HCT116 (cell line): ENCODE data around the gene CSNK1G2. TPM values are rescaled to one million over a fixed set of nuclear protein-coding genes. Genes with fewer than 3 reads are reported as not detected.

Experiments
- ATAC-seq: fragments of 200-7000 bp; cut with Tn5 transposase; 2 replicates; pipeline ENCODE4 v1.9.1; 2020; ENCODE audit warnings: mild to moderate bottlenecking, moderate library complexity
- BruUV-seq: library from RNA; stranded (reverse); fragments of 400-500 nt; replicated peaks from 2 replicates; lab custom pipeline; 2021; lab: Mats Ljungman, UMichigan
- CTCF ChIA-PET: fragments of 300-600 bp; sonication (Branson Sonifier 250); formaldehyde crosslinking; loops from one replicate; lab custom pipeline; 2021; ENCODE audit warnings: antibody characterized with exemption; lab: Charles Lee
- POLR2A ChIA-PET: fragments of 300-600, 350-600 bp; sonication (Branson Sonifier 250); formaldehyde crosslinking; loops from one replicate; lab custom pipeline; 2021; ENCODE audit warnings: antibody characterized with exemption; lab: Charles Lee
- RAD21 ChIA-PET, 2 experiments: fragments of 300-600 bp; sonication (Branson Sonifier 250); formaldehyde crosslinking; loops; one replicate each; lab custom pipeline; 2023; ENCODE audit warnings: low total read pairs in 2 of 2; ENCODE audit not compliant: uncharacterized antibody in 2 of 2, unreplicated experiment in 2 of 2, low non-redundant PET in 1 of 2; lab: Charles Lee
- DNase-seq: peaks from one replicate; pipeline ENCODE4 v3.0.0-alpha.2; 2010; ENCODE audit warnings: low read depth, low spot score
- H2AFZ ChIP-seq: fragments of 200-600 bp; shearing (Covaris generic), sonication (generic); 2 replicates; pipeline ENCODE4 v1.6.1; 2017; ENCODE audit warnings: low read depth, mixed run types, mixed read lengths, antibody characterized with exemption, low read length; ENCODE audit not compliant: poor library complexity, severe bottlenecking
- H3K27ac ChIP-seq: 2 replicates; pipeline ENCODE4 v1.5.1; 2012; ENCODE audit warnings: low read depth, low read length
- H3K27me3 ChIP-seq: fragments of 200-600 bp; sonication (generic); 2 replicates; pipeline ENCODE4 v1.6.1; 2016; ENCODE audit warnings: mixed run types, low read length, mixed read lengths; ENCODE audit not compliant: insufficient read depth
- H3K36me3 ChIP-seq, 2 experiments: fragments of 200-500 bp in 1 of 2; fragments of 200-600 bp in 1 of 2; sonication (Bioruptor generic) in 1 of 2; sonication (generic) in 1 of 2; 2 replicates each; pipeline versions ENCODE4 v1.5.1 to v1.6.1; 2014 to 2016; ENCODE audit warnings: low read length in 2 of 2, inconsistent platforms in 1 of 2, mixed read lengths in 1 of 2, mixed run types in 1 of 2; ENCODE audit not compliant: insufficient read depth in 2 of 2, control insufficient read depth in 1 of 2
- H3K4me1 ChIP-seq, 2 experiments: fragments of 200-600 bp in 1 of 2; sonication (generic) in 1 of 2; 2 replicates each; pipeline versions ENCODE4 v1.5.1 to v1.6.1; 2012 to 2017; ENCODE audit warnings: low read length in 2 of 2, inconsistent platforms in 1 of 2, mild to moderate bottlenecking in 1 of 2, mixed read lengths in 1 of 2, mixed run types in 1 of 2, moderate library complexity in 1 of 2; ENCODE audit not compliant: insufficient read depth in 2 of 2, control insufficient read depth in 1 of 2
- H3K4me2 ChIP-seq: fragments of 200-600 bp; sonication (generic); 2 replicates; pipeline ENCODE4 v1.6.1; 2017; ENCODE audit warnings: mixed run types, low read length, mixed read lengths
- H3K4me3 ChIP-seq, 2 experiments: fragments of 200-600 bp in 1 of 2; sonication (generic) in 1 of 2; replicated peaks in 1 of 2; 2 replicates each; pipeline ENCODE4 v1.5.1; 2011 to 2016; ENCODE audit warnings: low read length in 2 of 2, control low read depth in 1 of 2, low read depth in 1 of 2, mild to moderate bottlenecking in 1 of 2, mixed read lengths in 1 of 2, mixed run types in 1 of 2
- H3K79me2 ChIP-seq: fragments of 200-600 bp; sonication (generic); 2 replicates; pipeline ENCODE4 v1.6.1; 2017; ENCODE audit warnings: mild to moderate bottlenecking, mixed run types, low read length, moderate library complexity, mixed read lengths; ENCODE audit not compliant: insufficient read depth
- H3K9ac ChIP-seq: fragments of 200-600 bp; sonication (generic); 2 replicates; pipeline ENCODE4 v1.6.1; 2016; ENCODE audit warnings: low read length, mixed read lengths
- H3K9me2 ChIP-seq: fragments of 200-600 bp; sonication (generic), shearing (Covaris generic); 2 replicates; pipeline ENCODE4 v1.6.1; 2017; ENCODE audit warnings: mixed run types, mild to moderate bottlenecking, moderate library complexity; ENCODE audit not compliant: insufficient read depth
- H3K9me3 ChIP-seq, 2 experiments: fragments of 200-500 bp in 1 of 2; fragments of 200-600 bp in 1 of 2; sonication (Bioruptor generic) in 1 of 2; sonication (generic) in 1 of 2; 2 replicates each; pipeline ENCODE4 v1.6.1; 2014 to 2017; ENCODE audit warnings: low read length in 2 of 2, mixed read lengths in 2 of 2, inconsistent platforms in 1 of 2, low read depth in 1 of 2, mild to moderate bottlenecking in 1 of 2, mixed run types in 1 of 2, moderate library complexity in 1 of 2; ENCODE audit not compliant: control insufficient read depth in 1 of 2, insufficient read depth in 1 of 2
- H4K20me1 ChIP-seq: fragments of 200-600 bp; sonication (generic), shearing (Covaris generic); 2 replicates; pipeline ENCODE4 v1.6.1; 2017; ENCODE audit warnings: mixed run types, mild to moderate bottlenecking, moderate library complexity; ENCODE audit not compliant: insufficient read depth
- ATF3 ChIP-seq: IDR thresholded peaks from 2 replicates; pipeline ENCODE4 v1.6.1; 2012
- CBX3 ChIP-seq: IDR thresholded peaks from 2 replicates; pipeline ENCODE4 v1.6.1; 2012; ENCODE audit warnings: low read depth
- CEBPB ChIP-seq: IDR thresholded peaks from 2 replicates; pipeline ENCODE4 v1.6.1; 2012; ENCODE audit warnings: low read depth
- ELF1 ChIP-seq: IDR thresholded peaks from 2 replicates; pipeline ENCODE4 v1.6.1; 2012; ENCODE audit warnings: low read depth, borderline replicate concordance
- EZH2 ChIP-seq: fragments of 200-600 bp; sonication (generic); IDR thresholded peaks from 2 replicates; pipeline ENCODE4 v1.6.1; 2017; ENCODE audit warnings: antibody characterized with exemption, mixed run types
- FOSL1 ChIP-seq: IDR thresholded peaks from 2 replicates; pipeline ENCODE4 v1.6.1; 2012; ENCODE audit warnings: low read depth
- SP1 ChIP-seq: IDR thresholded peaks from 2 replicates; pipeline ENCODE4 v1.6.1; 2012; ENCODE audit warnings: low read depth
- TCF7L2 ChIP-seq: IDR thresholded peaks from 2 replicates; pipeline ENCODE4 v1.7.0; 2011; ENCODE audit warnings: borderline replicate concordance, inconsistent platforms; ENCODE audit not compliant: insufficient read depth, insufficient read length; ENCODE audit errors: extremely low read depth
- ZFX ChIP-seq: fragments of 450-650 bp; IDR thresholded peaks from 2 replicates; pipeline ENCODE4 v1.6.1; 2017
- ZNF274 ChIP-seq: fragments of 200-500 bp; sonication (Bioruptor generic); IDR thresholded peaks from 2 replicates; pipeline ENCODE4 v1.6.1; 2014; ENCODE audit warnings: mild to moderate bottlenecking, low read depth, low read length, inconsistent platforms
- intact Hi-C: fragments of 100-400 bp; cut with micrococcal nuclease; formaldehyde crosslinking; loops from 2 replicates; pipeline ENCODE4 v1.10.0; 2022
- total RNA-seq: library from RNA; stranded (reverse); gene quantifications from one replicate; pipeline ENCODE4 v1.2.1, GENCODE V29; 2021; ENCODE audit not compliant: unreplicated experiment
- TF ChIP-seq, protein P1 (sequence below), 3 experiments: fragments of 200-600 bp in 1 of 3; sonication (generic) in 1 of 3; IDR thresholded peaks in 2 of 3; conservative IDR thresholded peaks in 1 of 3; 2 replicates each; pipeline ENCODE4 v1.5.1; 2012 to 2017; ENCODE audit warnings: low read depth in 2 of 3, low read length in 2 of 3, antibody characterized with exemption in 1 of 3, borderline replicate concordance in 1 of 3, control low read depth in 1 of 3, mild to moderate bottlenecking in 1 of 3, mixed read lengths in 1 of 3, mixed run types in 1 of 3, moderate library complexity in 1 of 3; ENCODE audit not compliant: insufficient read depth in 1 of 3

The CSNK1G2 gene
- total RNA-seq, 1 experiment from 2014 or later, result 97.9 TPM

GRCh38 chr19:1967087-1967608, 26.2 kb downstream of the CSNK1G2 start:
- Histone ChIP-seq H3K4me2 (no peak overlapping the region), H4K20me1 (no peaks in the 10 kb centered on the region), H3K36me3 (peaks cover 0 to 3% of the 10 kb centered on the region in 2 experiments; a peak in 3 of 4 replicates), H3K4me3 (no peak overlapping the region), H3K4me1 (no peaks in the 10 kb centered on the region), H3K9me2 (no peaks in the 10 kb centered on the region), H3K9me3 (no peaks in the 10 kb centered on the region), H2AFZ (no peak overlapping the region), H3K9ac (no peak overlapping the region), H3K79me2 (peaks cover 62% of the 10 kb centered on the region), H3K27ac (no peak overlapping the region), H3K27me3 (no peaks in the 10 kb centered on the region)
- ChIA-PET CTCF (no interaction called here), POLR2A (no interaction called here), RAD21 (no interaction called here)
- no TSS peak for BruUV-seq
- no peak for DNase-seq
- ATAC-seq, result no peak
- intact Hi-C loops, result no loop called here
- TF ChIP-seq, protein P1, sequence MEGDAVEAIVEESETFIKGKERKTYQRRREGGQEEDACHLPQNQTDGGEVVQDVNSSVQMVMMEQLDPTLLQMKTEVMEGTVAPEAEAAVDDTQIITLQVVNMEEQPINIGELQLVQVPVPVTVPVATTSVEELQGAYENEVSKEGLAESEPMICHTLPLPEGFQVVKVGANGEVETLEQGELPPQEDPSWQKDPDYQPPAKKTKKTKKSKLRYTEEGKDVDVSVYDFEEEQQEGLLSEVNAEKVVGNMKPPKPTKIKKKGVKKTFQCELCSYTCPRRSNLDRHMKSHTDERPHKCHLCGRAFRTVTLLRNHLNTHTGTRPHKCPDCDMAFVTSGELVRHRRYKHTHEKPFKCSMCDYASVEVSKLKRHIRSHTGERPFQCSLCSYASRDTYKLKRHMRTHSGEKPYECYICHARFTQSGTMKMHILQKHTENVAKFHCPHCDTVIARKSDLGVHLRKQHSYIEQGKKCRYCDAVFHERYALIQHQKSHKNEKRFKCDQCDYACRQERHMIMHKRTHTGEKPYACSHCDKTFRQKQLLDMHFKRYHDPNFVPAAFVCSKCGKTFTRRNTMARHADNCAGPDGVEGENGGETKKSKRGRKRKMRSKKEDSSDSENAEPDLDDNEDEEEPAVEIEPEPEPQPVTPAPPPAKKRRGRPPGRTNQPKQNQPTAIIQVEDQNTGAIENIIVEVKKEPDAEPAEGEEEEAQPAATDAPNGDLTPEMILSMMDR (IDR thresholded peaks at IDR 0.05 in 2 of 3, conservative IDR thresholded peaks at IDR 0.05 in 1 of 3; ENCODE audit: borderline replicate concordance in 1 of 3, insufficient read depth in 1 of 3, low read depth in 2 of 3, low read length in 2 of 3), result no peak
- TF ChIP-seq EZH2, result no peak
- TF ChIP-seq SP1, result no peak
- TF ChIP-seq ELF1, result no peak
- no peak for TF ChIP-seq CEBPB
- TF ChIP-seq TCF7L2, result no peak
- no peak for TF ChIP-seq ATF3
- no peak for TF ChIP-seq ZFX
- no peak for TF ChIP-seq CBX3
- no peak for TF ChIP-seq ZNF274
- no peak for TF ChIP-seq FOSL1
